ENCODE measurements around the gene ATP6V1B1. TPM values are rescaled to one million over a fixed set of nuclear protein-coding genes. Genes with fewer than 3 reads are reported as not detected.

Gene ATP6V1B1
- total and polyA plus RNA-seq, 2 of the 13 experiments (the other 11 are each of a cell fraction or from before 2014, with no cell fraction given): 0.58 to 1.6 TPM

DNA sequence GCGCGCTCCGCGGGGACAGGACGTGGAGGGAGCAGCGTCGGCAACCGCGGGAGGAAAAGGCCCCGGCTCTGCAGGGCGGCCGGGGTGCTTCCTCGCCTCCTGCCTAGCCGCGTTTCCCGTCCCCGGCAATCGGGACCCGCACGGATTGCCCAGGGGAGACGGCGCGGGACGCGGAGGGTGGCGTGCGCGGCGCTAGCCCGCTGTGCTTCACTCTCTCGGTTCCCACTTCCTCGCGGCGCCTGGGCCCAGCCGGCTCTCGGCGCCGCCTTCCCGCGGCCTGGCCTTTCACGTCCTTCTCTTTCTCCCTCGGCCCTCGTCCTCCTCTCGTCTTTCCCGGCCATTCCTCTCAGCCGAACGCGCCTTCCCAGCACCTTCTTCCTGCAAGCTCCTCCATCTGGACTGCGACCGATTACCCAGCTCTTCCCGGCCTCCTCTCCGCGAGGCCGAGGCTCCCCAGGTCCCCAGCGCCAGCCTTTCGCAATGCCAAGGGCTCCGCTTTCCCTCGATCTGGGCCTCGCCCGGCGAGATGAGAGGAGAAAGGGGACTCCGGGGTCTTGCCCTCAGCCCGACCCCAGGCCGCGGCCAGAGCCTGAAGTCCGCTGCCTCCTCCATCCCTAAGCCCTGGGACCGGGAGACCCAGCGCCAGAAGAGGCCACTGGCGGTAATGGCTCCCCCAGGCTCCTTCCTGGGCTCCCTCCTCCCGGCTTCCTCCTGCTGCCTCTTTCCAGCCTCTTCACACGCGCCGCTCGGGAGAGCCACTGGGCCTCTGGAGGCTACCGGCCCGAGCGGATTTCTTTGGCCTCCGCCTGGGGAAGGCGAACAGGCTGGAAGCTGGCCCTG, 34.3 kb upstream of the ATP6V1B1 start (continued):
- TF ChIP-seq, protein P1, sequence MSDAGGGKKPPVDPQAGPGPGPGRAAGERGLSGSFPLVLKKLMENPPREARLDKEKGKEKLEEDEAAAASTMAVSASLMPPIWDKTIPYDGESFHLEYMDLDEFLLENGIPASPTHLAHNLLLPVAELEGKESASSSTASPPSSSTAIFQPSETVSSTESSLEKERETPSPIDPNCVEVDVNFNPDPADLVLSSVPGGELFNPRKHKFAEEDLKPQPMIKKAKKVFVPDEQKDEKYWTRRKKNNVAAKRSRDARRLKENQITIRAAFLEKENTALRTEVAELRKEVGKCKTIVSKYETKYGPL (CRISPR knock-in tag; IDR thresholded peaks at IDR 0.05): peak; percentile 69; the same call in 1 of the 2 replicates
- TF ChIP-seq ISL2 (CRISPR knock-in tag; IDR thresholded peaks at IDR 0.05) (peak; percentile 16; the same call in 1 of the 2 replicates), ZNF430 (CRISPR knock-in tag; IDR thresholded peaks at IDR 0.05) (peak; percentile 21; the same call in 1 of the 2 replicates), ZEB1 (IDR thresholded peaks at IDR 0.05; ENCODE audit: insufficient replicate concordance, low read depth) (peak; percentile 9), ZNF563 (CRISPR knock-in tag; IDR thresholded peaks at IDR 0.05) (peak; percentile 63; the same call in 1 of the 2 replicates), KMT2A (CRISPR knock-in tag; IDR thresholded peaks at IDR 0.05) (no peak; the same call in 1 of the 2 replicates), ISX (CRISPR knock-in tag; conservative IDR thresholded peaks at IDR 0.05) (peak; percentile 64; the same call in 1 of the 2 replicates), DMAP1 (CRISPR knock-in tag; IDR thresholded peaks at IDR 0.05) (no peak), NFE2L1 (CRISPR knock-in tag; IDR thresholded peaks at IDR 0.05; ENCODE audit: borderline replicate concordance) (0 out of 2 replicates have a peak, but pooled peaks have one; percentile 15)
- TF ChIP-seq, protein P2, sequence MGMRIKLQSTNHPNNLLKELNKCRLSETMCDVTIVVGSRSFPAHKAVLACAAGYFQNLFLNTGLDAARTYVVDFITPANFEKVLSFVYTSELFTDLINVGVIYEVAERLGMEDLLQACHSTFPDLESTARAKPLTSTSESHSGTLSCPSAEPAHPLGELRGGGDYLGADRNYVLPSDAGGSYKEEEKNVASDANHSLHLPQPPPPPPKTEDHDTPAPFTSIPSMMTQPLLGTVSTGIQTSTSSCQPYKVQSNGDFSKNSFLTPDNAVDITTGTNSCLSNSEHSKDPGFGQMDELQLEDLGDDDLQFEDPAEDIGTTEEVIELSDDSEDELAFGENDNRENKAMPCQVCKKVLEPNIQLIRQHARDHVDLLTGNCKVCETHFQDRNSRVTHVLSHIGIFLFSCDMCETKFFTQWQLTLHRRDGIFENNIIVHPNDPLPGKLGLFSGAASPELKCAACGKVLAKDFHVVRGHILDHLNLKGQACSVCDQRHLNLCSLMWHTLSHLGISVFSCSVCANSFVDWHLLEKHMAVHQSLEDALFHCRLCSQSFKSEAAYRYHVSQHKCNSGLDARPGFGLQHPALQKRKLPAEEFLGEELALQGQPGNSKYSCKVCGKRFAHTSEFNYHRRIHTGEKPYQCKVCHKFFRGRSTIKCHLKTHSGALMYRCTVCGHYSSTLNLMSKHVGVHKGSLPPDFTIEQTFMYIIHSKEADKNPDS (CRISPR knock-in tag; IDR thresholded peaks at IDR 0.05): no peak
- TF ChIP-seq, protein P3, sequence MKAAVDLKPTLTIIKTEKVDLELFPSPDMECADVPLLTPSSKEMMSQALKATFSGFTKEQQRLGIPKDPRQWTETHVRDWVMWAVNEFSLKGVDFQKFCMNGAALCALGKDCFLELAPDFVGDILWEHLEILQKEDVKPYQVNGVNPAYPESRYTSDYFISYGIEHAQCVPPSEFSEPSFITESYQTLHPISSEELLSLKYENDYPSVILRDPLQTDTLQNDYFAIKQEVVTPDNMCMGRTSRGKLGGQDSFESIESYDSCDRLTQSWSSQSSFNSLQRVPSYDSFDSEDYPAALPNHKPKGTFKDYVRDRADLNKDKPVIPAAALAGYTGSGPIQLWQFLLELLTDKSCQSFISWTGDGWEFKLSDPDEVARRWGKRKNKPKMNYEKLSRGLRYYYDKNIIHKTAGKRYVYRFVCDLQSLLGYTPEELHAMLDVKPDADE (CRISPR knock-in tag; IDR thresholded peaks at IDR 0.05): 0 out of 2 replicates have a peak, but pooled peaks have one; percentile 80
- TF ChIP-seq, protein P4, sequence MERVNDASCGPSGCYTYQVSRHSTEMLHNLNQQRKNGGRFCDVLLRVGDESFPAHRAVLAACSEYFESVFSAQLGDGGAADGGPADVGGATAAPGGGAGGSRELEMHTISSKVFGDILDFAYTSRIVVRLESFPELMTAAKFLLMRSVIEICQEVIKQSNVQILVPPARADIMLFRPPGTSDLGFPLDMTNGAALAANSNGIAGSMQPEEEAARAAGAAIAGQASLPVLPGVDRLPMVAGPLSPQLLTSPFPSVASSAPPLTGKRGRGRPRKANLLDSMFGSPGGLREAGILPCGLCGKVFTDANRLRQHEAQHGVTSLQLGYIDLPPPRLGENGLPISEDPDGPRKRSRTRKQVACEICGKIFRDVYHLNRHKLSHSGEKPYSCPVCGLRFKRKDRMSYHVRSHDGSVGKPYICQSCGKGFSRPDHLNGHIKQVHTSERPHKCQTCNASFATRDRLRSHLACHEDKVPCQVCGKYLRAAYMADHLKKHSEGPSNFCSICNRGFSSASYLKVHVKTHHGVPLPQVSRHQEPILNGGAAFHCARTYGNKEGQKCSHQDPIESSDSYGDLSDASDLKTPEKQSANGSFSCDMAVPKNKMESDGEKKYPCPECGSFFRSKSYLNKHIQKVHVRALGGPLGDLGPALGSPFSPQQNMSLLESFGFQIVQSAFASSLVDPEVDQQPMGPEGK (CRISPR knock-in tag; IDR thresholded peaks at IDR 0.05): peak; percentile 14
- TF ChIP-seq, protein P5, sequence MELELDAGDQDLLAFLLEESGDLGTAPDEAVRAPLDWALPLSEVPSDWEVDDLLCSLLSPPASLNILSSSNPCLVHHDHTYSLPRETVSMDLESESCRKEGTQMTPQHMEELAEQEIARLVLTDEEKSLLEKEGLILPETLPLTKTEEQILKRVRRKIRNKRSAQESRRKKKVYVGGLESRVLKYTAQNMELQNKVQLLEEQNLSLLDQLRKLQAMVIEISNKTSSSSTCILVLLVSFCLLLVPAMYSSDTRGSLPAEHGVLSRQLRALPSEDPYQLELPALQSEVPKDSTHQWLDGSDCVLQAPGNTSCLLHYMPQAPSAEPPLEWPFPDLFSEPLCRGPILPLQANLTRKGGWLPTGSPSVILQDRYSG (CRISPR knock-in tag; IDR thresholded peaks at IDR 0.05): no peak; the same call in none of the 2 replicates
- TF ChIP-seq, protein P6, sequence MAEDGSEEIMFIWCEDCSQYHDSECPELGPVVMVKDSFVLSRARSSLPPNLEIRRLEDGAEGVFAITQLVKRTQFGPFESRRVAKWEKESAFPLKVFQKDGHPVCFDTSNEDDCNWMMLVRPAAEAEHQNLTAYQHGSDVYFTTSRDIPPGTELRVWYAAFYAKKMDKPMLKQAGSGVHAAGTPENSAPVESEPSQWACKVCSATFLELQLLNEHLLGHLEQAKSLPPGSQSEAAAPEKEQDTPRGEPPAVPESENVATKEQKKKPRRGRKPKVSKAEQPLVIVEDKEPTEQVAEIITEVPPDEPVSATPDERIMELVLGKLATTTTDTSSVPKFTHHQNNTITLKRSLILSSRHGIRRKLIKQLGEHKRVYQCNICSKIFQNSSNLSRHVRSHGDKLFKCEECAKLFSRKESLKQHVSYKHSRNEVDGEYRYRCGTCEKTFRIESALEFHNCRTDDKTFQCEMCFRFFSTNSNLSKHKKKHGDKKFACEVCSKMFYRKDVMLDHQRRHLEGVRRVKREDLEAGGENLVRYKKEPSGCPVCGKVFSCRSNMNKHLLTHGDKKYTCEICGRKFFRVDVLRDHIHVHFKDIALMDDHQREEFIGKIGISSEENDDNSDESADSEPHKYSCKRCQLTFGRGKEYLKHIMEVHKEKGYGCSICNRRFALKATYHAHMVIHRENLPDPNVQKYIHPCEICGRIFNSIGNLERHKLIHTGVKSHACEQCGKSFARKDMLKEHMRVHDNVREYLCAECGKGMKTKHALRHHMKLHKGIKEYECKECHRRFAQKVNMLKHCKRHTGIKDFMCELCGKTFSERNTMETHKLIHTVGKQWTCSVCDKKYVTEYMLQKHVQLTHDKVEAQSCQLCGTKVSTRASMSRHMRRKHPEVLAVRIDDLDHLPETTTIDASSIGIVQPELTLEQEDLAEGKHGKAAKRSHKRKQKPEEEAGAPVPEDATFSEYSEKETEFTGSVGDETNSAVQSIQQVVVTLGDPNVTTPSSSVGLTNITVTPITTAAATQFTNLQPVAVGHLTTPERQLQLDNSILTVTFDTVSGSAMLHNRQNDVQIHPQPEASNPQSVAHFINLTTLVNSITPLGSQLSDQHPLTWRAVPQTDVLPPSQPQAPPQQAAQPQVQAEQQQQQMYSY (CRISPR knock-in tag; IDR thresholded peaks at IDR 0.05): peak; percentile 66

All from HepG2 (cell line).